CD4-positive, alpha-beta T cell treated with Interleukin-4 for 4 hours (primary cell): Measurements from ENCODE around the gene GTF2A1L.
"Not testable (repeated sequence)": the region's sequence is repeated elsewhere in the genome, so short reads cannot be mapped to it uniquely, and the experiment has no call there.

Source experiments
- DNase-seq: peaks from one replicate; pipeline ENCODE4 v3.0.0-alpha.2; 2020

GTF2A1L gene

GRCh38 chr2:48613211-48613610 lies 4.4 kb upstream of the GTF2A1L start:
- no peak for DNase-seq

GRCh38 chr2:48614581-48614980 lies 3.1 kb upstream of the GTF2A1L start:
- not testable (repeated sequence) for DNase-seq

- DNase-seq = no peak
Measured at GRCh38 chr2:48619526-48619925, 1.9 kb downstream of the GTF2A1L start.

- DNase-seq = no peak
Measured at GRCh38 chr2:48620604-48621003, 2.9 kb downstream of the GTF2A1L start.

GRCh38 chr2:48622691-48623090 lies 5.0 kb downstream of the GTF2A1L start:
- not testable (repeated sequence) for DNase-seq

GRCh38 chr2:48624696-48625095 lies 7.0 kb downstream of the GTF2A1L start:
- no peak for DNase-seq

GRCh38 chr2:48626047-48626446 lies 8.4 kb downstream of the GTF2A1L start:
- DNase-seq = no peak

- DNase-seq = no peak
Measured at GRCh38 chr2:48633143-48633542, 15.5 kb downstream of the GTF2A1L start.

GRCh38 chr2:48635786-48636185 lies 18.1 kb downstream of the GTF2A1L start:
- DNase-seq = no peak

GRCh38 chr2:48638261-48638660 lies 20.6 kb downstream of the GTF2A1L start:
- DNase-seq = no peak

- DNase-seq = no peak
Measured at GRCh38 chr2:48651158-48651790, 33.6 kb downstream of the GTF2A1L start.

- no peak for DNase-seq
Measured at GRCh38 chr2:48668992-48669391, 51.3 kb downstream of the GTF2A1L start.

GRCh38 chr2:48673581-48673980 lies 55.9 kb downstream of the GTF2A1L start:
- DNase-seq = no peak

GRCh38 chr2:48674933-48675332 lies 57.3 kb downstream of the GTF2A1L start:
- DNase-seq = no peak

- DNase-seq = no peak
Measured at GRCh38 chr2:48677450-48677849, 59.8 kb downstream of the GTF2A1L start.

GRCh38 chr2:48685126-48685525 lies 67.5 kb downstream of the GTF2A1L start:
- DNase-seq = no peak

- DNase-seq = no peak
Measured at GRCh38 chr2:48691935-48692691, 74.5 kb downstream of the GTF2A1L start.

GRCh38 chr2:48693066-48693465 lies 75.4 kb downstream of the GTF2A1L start:
- no peak for DNase-seq

- DNase-seq = no peak
Measured at GRCh38 chr2:48693645-48694044, 76.0 kb downstream of the GTF2A1L start.

- no peak for DNase-seq
Measured at GRCh38 chr2:48694149-48694548, 76.5 kb downstream of the GTF2A1L start.

GRCh38 chr2:48695991-48696390 lies 78.3 kb downstream of the GTF2A1L start:
- no peak for DNase-seq

- no peak for DNase-seq
Measured at GRCh38 chr2:48696881-48697280, 79.2 kb downstream of the GTF2A1L start.

- no peak for DNase-seq
Measured at GRCh38 chr2:48699348-48699930, 81.8 kb downstream of the GTF2A1L start.

- not testable (repeated sequence) for DNase-seq
Measured at GRCh38 chr2:48703621-48704020, 86.0 kb downstream of the GTF2A1L start.
